M059J (cell line): Measurements from ENCODE around the gene RPRD1B. TPM values are rescaled to one million over a fixed set of nuclear protein-coding genes. Genes with fewer than 3 reads are reported as not detected.

ENCODE experiments used
- DNase-seq: peaks from one replicate; pipeline ENCODE4 v3.0.0-alpha.2; 2012; ENCODE audit warnings: low read depth
- total RNA-seq: library from RNA; depleted of rRNA; stranded (reverse); fragments of >200 nt; shearing (Covaris generic); gene quantifications from 2 replicates; pipeline ENCODE4 v1.2.3, GENCODE V29; 2014

RPRD1B gene
- total RNA-seq, 1 experiment from 2014 or later = 35.5 TPM

GRCh38 chr20:38120625-38120988, 87.1 kb downstream of the RPRD1B start:
- no peak for DNase-seq

- no peak for DNase-seq
These were observed 88.2 kb downstream of the RPRD1B start for GRCh38 chr20:38121741-38122140.

DNA sequence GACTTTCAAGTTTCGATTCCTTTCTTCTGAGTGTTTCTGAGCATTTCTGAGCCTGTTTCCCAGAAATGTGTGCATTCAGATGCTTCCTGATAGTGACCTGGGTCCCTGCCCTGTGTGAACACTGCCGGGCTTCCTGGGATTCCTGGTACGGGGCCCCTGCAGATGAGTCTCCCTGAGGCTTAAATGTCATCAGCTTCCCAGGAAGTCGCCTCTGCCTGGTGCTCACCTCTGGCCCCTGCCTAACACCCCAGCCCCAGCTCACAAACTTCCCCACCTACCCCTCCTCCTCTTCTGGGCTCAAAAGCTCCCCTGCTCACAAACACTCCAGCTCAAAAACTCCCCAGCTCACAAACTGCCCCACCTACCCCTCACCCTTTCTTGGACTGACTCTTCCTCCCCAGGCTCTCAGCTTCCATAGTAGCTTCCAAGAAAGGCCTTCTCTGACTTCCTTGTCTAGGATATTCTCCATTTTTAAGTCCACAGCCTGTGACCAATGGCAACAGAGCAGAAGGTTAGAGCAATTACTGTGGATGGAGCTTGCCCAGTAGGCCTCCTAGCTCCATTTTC, 89.6 kb downstream of the RPRD1B start:
- DNase-seq = peak; percentile 86

GRCh38 chr20:38125157-38126056, 91.9 kb downstream of the RPRD1B start:
- DNase-seq = peak; percentile 72

- peak; percentile 58 for DNase-seq
These were observed 92.8 kb downstream of the RPRD1B start for GRCh38 chr20:38126146-38126921.

GRCh38 chr20:38126932-38127621, 93.5 kb downstream of the RPRD1B start:
- peak; percentile 96 for DNase-seq

- no peak for DNase-seq
These were observed 94.5 kb downstream of the RPRD1B start for GRCh38 chr20:38127920-38128528.

GRCh38 chr20:38128691-38129090, 95.1 kb downstream of the RPRD1B start:
- no peak for DNase-seq

GRCh38 chr20:38129248-38129865, 95.8 kb downstream of the RPRD1B start:
- no peak for DNase-seq

DNA sequence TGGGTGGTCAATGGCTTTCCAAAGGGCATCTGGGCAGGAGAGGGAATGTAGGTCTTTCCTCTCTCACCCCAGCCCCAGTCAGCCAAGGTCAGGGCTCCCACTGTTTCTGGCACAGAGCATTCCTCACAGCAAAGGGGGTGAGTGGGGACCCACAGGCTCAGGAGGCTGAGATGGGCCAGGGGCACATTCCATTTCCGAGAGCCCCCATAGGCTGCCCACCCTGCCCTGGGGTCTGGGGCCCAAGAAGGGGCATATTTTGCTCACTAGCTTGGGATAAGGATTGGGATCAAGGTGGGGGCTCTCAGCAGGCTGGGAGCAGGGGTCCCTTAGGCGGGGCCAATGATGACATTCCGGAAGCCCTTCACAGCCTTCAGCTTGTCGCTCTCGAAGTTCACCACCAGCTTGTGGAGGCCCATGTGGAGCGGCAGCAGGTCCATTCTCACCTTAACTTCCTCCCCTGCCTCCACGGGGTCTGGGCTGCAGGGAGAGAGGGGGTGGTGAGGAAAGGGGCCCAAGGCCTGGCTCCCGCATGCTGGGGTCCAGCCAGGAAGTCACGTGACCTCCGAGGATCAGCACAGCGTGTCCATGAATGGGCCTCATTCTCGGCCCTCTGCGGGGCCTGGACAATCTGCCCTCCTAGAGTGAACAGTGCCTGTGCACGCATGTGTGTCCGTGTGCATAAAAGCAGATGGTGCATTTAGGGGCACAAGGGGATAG, 96.5 kb downstream of the RPRD1B start:
- DNase-seq = no peak

GRCh38 chr20:38130687-38131587, 97.4 kb downstream of the RPRD1B start:
- DNase-seq = no peak

GRCh38 chr20:38131588-38132121, 98.1 kb downstream of the RPRD1B start:
- DNase-seq = peak; percentile 94

GRCh38 chr20:38132156-38132909, 98.8 kb downstream of the RPRD1B start:
- DNase-seq = no peak

- DNase-seq = no peak
These were observed 99.5 kb downstream of the RPRD1B start for GRCh38 chr20:38132910-38133501.

GRCh38 chr20:38133680-38134426, 100.3 kb downstream of the RPRD1B start:
- peak; percentile 39 for DNase-seq

- DNase-seq = peak; percentile 98
These were observed 101.1 kb downstream of the RPRD1B start for GRCh38 chr20:38134427-38135270.
